Stimulated activated CD8-positive, alpha-beta memory T cell treated with anti-CD3 and anti-CD28 coated beads, Interleukin-12 subunit alpha, Interleukin-12 subunit beta, amount 100 ng/mL, for 4 hours (primary cell): ENCODE data around the gene IFITM10.

Source experiments
- DNase-seq: peaks from one replicate; pipeline ENCODE4 v3.0.0-alpha.2; 2020; ENCODE audit warnings: low read depth

Gene IFITM10

GRCh38 chr11:1750481-1750839 lies at the start of gene IFITM10:
Gene IFITM10, minus strand, starts transcription at chr11:1750595. Its CDS starts 153 bp downstream, at chr11:1750442.
- no peak for DNase-seq

DNA sequence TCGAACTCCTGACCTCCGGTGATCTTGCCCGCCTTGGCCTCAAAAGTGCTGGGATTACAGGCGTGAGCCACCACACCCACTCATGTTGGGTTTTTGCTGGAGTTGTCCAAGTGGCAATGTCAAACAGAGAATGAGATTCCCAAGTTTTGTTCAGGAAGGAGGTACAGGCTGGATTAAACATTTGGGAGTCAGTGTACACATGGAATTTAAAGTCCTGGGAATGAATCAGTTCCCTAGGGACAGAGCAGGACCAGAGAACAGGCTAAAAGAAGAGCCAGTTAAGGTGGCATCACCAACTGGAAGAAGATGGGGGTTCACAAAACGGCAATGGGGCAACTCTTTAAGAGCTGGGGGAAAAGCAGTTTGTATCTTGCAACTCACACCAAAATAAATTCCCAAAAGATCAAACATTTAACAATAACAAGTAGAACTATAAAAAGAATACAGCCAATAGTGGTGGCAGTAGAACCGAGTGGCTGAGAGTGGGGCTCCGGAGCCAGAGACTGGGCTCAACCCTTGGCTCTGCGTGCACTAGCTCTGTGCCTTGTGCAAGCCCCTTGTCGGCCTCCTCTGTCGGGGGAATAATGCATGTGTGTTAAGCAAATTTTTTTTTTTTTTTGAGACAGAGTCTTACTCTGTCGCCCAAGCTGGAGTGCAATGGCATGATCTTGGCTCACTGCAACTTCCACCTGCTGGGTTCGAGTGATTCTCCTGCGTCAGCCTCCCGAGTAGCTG lies 47.2 kb upstream of the IFITM10 start:
- no peak for DNase-seq

DNA sequence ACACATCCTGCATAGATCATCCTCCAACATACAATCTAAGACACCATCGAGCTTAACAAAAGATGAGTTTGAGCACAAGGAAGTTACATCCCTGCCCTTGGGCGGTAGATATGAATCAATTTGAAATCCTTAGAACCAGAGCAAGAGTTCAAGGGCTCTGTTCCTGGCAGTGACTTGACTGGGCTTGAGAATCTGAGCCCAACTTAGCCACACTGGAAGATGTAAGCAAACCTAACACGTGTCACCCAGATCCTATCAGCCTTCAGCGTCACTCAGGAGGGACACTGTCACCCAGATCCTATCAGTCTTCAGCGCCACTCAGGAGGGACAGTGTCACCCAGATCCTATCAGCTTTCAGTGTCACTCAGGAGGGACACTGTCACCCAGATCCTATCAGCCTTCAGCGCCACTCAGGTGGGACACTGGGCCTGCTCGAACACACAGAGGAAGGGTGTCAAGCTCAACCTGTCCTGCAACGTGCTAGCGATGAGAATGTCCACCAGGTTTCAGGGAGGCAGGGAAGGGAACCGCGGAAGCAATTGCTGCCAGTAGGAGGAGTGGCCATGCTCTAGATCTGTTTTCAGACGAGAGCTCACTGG lies 46.1 kb upstream of the IFITM10 start:
- no peak for DNase-seq

GRCh38 chr11:1793081-1793480 lies 42.7 kb upstream of the IFITM10 start:
- no peak for DNase-seq

DNA sequence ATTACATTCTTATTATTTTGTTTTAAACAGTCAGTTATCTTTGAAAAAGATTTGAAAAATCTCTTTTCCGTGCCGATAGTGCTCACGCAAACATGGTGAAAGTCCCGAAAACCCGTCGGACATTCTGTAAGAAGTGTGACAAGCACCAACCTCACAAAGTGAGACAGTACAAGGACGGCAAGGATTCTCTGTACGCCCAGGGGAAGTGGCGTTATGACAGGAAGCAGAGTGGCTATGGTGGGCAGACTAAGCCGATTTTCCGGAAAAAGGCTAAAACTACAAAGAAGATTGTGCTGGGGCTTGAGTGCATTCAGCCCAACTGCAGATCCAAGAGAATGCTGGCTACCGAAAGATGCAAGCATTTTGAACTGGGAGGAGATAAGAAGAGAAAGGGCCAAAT lies 42.1 kb upstream of the IFITM10 start:
- no peak for DNase-seq

- no peak for DNase-seq
Measured at GRCh38 chr11:1791912-1792311, 41.5 kb upstream of the IFITM10 start.

GRCh38 chr11:1786466-1786865 lies 36.1 kb upstream of the IFITM10 start:
- no peak for DNase-seq

DNA sequence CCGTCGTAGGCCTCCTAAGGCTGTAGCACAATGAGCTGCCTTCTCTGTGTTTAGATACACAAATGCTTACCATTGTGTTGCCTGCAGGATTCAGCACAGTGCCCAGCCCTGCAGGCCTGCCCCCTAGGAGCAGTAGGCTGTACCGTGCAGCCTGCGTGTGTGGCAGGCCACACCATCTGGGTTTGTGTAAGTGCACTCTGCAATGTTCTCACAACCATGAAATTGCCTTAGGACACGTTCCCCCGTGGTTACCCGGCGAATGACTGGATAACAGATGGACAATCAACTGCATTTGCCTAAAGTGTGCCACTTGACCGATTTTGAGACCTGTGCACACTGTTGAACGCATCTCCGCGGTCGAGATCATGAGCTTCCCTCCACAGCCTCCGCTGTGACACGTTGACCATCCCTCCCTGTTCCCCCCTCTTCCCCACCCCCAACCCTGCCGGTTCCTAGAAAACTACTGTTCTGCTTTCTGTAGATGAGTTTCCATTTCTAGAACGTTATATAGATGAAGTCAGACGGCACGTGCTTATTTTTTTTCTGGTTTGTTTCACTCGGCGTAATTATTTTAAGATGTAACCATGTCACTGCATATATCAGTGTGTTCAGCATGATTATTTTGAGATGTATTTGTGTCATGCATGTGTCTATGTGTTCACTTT lies 35.5 kb upstream of the IFITM10 start:
- DNase-seq, result no peak

DNA sequence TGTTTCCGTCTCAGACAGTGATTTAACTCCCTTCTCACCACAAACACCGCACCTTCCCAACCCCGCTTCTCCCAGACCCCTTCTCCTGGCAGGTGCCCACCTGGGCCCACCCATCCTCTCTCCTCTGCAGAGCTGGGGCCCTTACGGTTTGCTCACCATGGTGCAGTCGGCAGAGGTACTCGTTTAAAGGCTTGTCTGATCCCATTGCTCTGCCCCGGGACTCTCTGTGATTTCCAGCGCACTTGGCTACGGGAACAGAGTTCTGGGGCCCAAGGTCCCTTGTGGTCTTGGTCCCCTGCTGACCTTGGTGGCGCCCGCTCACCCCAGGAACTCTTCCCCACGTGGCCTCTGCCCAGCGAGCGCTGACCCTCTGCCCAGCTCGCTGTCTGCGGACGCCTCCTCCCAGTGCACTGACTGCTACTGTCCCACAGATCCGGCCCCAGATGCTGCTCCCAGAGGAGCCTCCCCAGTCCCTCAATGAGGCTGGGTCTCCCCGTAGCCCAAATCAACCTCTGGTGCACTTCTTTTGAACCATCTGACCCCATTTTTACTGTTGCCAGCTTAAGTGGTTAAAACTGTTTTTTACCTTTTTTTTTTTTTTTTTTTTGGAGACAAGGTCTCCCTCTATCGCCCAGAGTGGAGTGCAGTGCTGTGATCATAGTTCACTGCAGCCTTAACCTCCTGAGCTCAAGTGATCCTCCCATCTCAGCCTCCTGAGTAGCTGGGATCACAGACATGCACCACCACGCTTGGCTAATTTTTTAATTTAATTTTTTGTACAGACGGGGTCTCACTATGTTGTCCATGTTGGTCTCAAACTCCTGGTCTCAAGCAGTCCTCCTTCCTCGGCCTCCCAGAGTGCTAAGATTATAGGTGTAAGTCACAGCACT lies 34.6 kb upstream of the IFITM10 start:
- DNase-seq, result no peak

- DNase-seq, result no peak
Measured at GRCh38 chr11:1783725-1784529, 33.5 kb upstream of the IFITM10 start.

GRCh38 chr11:1782831-1783724 lies 32.7 kb upstream of the IFITM10 start:
- no peak for DNase-seq

GRCh38 chr11:1782031-1782590 lies 31.7 kb upstream of the IFITM10 start:
- DNase-seq, result no peak

DNA sequence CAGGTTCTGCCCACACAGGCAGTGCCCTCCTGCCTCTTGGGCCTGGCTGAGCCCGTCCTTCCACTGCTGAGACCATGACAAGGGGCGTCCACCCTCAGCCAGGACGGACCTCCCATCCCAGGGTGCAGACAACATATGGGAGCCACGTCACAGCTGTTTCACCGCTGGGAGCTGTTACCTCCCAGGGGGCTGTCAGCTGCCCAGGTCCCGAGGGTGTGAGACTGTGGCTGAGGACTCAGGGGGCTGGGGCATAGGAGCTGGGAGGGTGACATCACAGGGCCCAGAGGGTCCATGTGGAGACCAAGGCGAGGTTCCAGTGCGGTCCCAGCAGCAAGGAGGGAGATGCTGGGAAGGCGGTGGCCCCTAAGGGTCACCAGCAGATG lies 31.2 kb upstream of the IFITM10 start:
- no peak for DNase-seq

DNA sequence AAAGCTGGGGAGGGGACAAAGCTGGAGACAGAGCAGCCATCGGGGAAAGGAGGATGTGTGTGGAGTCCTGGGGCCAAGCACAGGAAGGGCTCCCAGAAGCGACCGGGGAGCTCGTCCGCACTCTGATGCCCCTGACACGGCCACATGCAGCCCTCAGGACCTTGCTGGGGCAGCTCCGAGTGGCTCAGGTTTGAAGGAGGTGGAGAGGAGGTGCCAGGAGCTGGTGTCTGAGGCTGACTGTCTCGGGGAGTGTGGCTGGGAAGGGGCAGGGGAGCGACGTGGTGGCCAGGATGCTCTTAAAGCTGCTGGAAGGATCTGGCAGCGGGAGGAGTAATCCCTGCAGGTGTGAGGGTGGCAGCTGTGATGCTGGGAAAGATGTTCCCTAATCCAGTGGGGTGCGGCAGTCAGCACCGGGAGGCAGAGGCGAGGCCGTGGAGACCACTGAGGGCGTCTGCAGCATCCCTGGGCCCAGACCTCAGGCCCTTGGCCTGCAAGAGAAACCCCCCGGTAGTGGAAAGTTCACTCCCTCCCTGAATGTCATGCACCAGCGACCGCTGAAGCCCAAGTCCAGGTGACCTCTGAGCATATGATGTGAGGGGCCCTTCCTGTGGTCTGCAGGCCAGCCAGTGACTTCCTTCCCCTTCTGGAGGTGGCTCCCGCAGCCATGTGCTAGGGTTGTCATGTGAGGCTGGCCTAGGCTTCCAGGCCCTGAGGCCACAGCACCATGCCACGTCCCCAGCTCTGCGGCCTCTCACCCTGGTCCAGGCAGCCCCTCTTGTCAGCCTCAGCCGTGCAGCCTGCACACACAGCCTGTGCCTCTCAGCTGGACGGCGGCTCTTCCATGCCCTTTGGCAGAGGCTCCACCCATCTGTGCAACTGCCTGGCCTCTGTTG lies 30.6 kb upstream of the IFITM10 start:
- DNase-seq, result no peak

GRCh38 chr11:1779806-1780699 lies 29.7 kb upstream of the IFITM10 start:
- no peak for DNase-seq

DNA sequence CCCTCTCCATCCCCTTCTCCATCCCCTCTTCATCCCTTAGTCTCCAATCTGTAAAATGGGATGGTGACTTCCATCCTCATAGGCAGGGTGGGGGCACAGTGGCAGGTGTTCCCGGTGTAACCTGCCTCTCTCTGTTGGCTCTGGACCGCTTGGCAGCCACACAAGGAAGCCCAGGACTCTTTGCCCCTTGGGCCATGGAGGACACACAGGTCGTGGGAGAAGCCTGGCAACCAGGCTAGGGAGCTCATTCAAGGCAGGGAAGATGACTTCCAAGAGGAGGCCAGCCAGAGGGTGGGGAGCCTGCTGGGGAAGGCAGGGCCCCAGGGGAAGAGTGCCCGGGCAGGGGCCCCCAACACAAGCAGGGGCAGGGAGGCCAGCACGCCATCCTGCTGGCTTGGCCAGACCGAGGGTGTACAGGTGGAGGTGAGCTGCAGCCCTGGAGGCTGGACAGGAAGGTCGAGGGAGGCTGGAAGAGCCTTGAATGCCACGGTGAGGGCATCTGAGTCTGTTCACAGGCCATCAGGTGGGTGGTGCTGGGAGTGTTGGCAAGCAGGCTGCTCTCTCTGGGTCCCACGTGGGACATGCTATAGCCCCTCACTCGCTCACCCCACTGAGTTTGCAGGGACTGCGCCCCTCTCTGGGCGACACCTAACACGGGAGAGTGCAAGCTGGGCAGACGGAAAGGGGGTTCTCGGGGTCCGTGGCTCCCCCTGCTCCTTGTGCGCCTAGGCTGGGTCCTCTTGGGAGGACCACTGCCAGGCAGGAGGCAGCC lies 28.8 kb upstream of the IFITM10 start:
- DNase-seq, result no peak

DNA sequence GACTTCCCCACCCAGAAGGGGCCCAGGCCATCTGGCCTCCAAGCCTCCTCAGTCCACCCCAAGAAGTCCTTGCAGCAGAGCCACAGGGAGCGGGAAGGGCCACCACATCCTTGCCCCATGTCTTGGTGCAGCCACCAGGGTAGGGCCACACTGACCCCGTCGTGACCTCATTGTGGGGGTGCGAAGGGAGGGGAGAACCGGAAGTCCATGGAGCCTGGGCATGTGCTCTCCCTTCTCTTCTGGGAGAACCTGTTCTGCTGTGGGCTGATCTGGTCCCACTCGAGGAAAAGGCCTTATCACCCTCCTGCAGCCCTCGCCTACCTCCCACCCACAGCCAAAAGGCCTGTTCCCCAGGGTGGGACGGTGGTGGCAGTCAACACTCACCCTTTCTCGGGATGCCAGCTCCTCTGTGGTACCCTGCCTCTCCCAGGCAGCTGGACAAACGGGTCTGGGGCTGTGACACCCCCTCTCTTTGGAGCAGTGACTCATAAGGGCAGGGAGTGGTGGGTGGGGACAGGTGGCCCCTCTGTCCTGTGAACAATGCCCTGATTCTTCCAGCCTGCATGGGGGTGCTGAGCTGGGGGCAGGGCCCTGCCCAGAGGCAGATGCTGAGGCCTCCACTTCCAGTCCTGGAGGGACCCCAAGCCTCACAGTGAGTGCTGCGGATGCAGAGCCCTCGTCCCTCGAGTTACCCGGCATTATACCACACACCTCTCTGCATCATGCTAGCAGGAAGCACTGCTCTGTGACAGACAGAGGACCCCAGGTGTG lies 27.9 kb upstream of the IFITM10 start:
- DNase-seq, result no peak
